Stimulated activated memory B cell treated with anti-CD40 and anti-IgM and Interleukin-4, amounts not matched to agents 10 μg/mL and 1 μg/mL and 100 μg/mL, for 72 hours (primary cell): ENCODE data around the gene ADCY3.

ENCODE experiments used
- ATAC-seq: fragments of 150-1000 bp; cut with Tn5 transposase; 2 replicates; pipeline ENCODE4 v1.10.0; 2021
- H3K27ac Mint-ChIP-seq: one replicate; pipeline ENCODE4 v1.8.0; 2022; ENCODE audit warnings: mild to moderate bottlenecking, mixed read lengths
- H3K27me3 Mint-ChIP-seq: one replicate; pipeline ENCODE4 v1.8.0; 2022; ENCODE audit warnings: mixed read lengths
- H3K36me3 Mint-ChIP-seq: one replicate; pipeline ENCODE4 v1.8.0; 2022; ENCODE audit warnings: mixed read lengths
- H3K4me1 Mint-ChIP-seq: one replicate; pipeline ENCODE4 v1.8.0; 2022; ENCODE audit warnings: mixed read lengths
- H3K4me3 Mint-ChIP-seq: one replicate; pipeline ENCODE4 v1.8.0; 2022; ENCODE audit warnings: mild to moderate bottlenecking, moderate library complexity, mixed read lengths
- H3K9me3 Mint-ChIP-seq: one replicate; pipeline ENCODE4 v1.8.0; 2022; ENCODE audit warnings: mixed read lengths

Gene ADCY3

GRCh38 chr2:24859968-24860600 is 60.0 kb downstream of the ADCY3 start:
- Mint-ChIP-seq H3K27me3 (no peaks in the 10 kb centered on the region), H3K9me3 (no peaks in the 10 kb centered on the region), H3K36me3 (peaks cover 59% of the 10 kb centered on the region), H3K27ac (no peak overlapping the region), H3K4me3 (no peak overlapping the region), H3K4me1 (no peaks in the 10 kb centered on the region)
- ATAC-seq = no peak

DNA sequence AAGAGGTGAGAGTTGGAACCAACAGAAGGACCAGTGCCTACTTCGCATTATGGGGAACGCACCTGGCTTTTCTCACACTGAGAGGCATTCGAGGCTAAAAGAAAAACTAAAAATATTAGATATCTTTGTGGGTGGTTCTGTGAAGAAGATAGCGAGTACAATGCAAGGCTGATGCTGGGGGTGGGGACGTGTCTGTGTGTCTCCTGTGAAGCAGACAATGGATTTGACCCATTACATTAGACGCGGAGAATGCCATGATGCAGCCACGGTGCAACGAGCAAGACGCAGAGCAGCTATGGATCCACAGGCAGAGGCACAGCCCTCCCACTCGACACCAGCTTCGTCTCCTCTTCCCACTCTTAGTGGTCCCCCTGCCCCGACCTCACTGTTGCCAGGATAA is 61.0 kb downstream of the ADCY3 start:
- H3K27me3 Mint-ChIP-seq = no peaks in the 10 kb centered on the region
- H3K36me3 Mint-ChIP-seq = peaks cover 59% of the 10 kb centered on the region
- no peaks in the 10 kb centered on the region for H3K9me3 Mint-ChIP-seq
- no peak for ATAC-seq
- H3K27ac Mint-ChIP-seq = no peak overlapping the region
- H3K4me1 Mint-ChIP-seq = no peaks in the 10 kb centered on the region
- no peak overlapping the region for H3K4me3 Mint-ChIP-seq

DNA sequence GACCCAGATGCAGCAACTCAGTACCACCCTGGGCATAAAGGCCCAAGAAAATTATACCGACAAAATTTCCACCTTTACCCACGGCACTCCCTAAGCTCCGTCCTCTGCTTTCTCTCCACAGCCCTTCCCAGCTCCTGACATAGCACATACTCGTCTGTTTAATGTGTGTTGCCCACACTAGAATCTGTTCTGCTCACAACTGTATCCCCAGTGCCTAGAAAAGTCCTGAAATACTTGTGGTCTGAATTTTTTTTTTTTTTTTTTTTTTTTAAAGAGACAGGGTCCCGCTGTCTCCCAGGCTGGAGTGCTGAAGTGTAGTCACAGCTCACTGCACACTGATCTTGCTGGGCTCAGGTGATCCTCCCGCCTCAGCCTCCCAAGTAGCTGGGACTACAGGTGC is 62.3 kb downstream of the ADCY3 start:
- Mint-ChIP-seq H3K9me3 (no peaks in the 10 kb centered on the region), H3K36me3 (peaks cover 56% of the 10 kb centered on the region), H3K27ac (no peak overlapping the region), H3K4me1 (no peaks in the 10 kb centered on the region), H3K4me3 (no peak overlapping the region), H3K27me3 (no peaks in the 10 kb centered on the region)
- no peak for ATAC-seq

DNA sequence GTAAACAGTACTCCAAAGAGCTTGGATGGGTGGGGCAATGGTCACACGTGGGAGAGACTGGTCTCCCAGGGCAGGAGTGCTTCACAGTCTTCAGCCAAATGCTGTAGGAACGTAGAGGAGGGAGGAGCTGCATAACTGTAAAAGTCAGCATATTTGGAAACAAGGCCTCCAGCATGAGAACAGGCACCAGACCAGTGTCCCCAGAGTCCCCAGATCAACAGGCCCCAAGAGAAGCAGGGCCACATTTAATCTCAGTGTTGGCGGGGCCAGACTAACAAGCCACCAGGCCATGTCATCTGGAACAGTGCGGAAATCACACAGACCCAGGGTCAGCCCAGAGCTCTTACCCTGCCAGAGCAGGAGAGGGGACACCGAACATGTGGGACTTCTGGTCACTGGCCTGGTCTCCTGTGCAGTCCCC is 63.2 kb downstream of the ADCY3 start:
- Mint-ChIP-seq H3K9me3 (no peaks in the 10 kb centered on the region), H3K4me1 (no peaks in the 10 kb centered on the region), H3K27me3 (no peaks in the 10 kb centered on the region), H3K36me3 (peaks cover 61% of the 10 kb centered on the region), H3K4me3 (no peak overlapping the region), H3K27ac (no peak overlapping the region)
- no peak for ATAC-seq

DNA sequence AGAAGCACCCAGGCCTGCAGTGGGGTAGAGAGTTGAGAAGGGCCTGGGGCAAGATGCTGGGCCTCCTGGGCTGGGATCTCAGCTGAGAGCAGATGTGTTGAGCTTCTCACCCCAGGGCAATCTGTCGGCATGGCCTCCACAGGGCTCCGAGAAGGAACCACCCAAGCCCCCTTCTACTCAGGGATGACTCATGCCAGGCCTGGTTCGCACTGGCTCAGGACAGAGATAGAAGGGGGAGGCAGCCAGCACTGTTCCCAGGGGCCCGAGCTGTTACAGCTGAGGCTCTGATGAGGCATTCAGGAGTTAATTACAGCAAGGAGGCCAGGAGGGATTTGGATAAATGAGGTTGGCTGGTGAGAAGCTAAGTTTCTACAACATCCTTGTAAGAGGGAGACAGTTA is 64.3 kb downstream of the ADCY3 start:
- Mint-ChIP-seq H3K27me3 (no peaks in the 10 kb centered on the region), H3K36me3 (peaks cover 65% of the 10 kb centered on the region), H3K27ac (no peak overlapping the region), H3K4me3 (no peak overlapping the region), H3K9me3 (no peaks in the 10 kb centered on the region), H3K4me1 (no peaks in the 10 kb centered on the region)
- no peak for ATAC-seq

- no peak for ATAC-seq
- Mint-ChIP-seq H3K27ac (no peak overlapping the region), H3K27me3 (no peaks in the 10 kb centered on the region)
Observed at GRCh38 chr2:24855022-24855622, 64.9 kb downstream of the ADCY3 start.

DNA sequence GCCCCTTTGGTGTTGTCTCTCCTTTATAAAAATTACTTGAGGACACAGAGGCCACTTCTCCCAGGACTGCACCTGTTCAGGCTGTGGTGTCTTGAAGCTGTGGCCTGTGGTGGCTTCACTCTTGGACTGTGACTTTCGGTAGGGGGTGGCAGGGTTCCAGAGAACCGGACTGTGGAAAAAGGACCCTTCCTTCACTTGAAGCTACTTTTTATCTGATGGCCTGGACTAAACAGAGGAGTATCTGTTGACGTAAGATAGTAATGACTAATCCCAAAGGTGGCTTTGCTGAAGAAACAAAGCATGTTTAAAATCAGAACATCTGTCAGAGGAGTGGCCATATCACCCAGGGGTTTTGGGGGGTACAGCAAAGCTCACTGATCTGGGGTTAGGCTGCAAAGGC is 66.0 kb downstream of the ADCY3 start:
- H3K27me3 Mint-ChIP-seq = no peaks in the 10 kb centered on the region
- H3K36me3 Mint-ChIP-seq = peaks cover 65% of the 10 kb centered on the region
- no peak overlapping the region for H3K27ac Mint-ChIP-seq
- no peak for ATAC-seq
- peaks cover 3% of the 10 kb centered on the region for H3K9me3 Mint-ChIP-seq
- H3K4me1 Mint-ChIP-seq = no peaks in the 10 kb centered on the region
- no peak overlapping the region for H3K4me3 Mint-ChIP-seq

More at GRCh38 chr2:24855022-24855622, 64.9 kb downstream of the ADCY3 start:
- H3K4me1 Mint-ChIP-seq = no peaks in the 10 kb centered on the region
- H3K4me3 Mint-ChIP-seq = no peak overlapping the region
- H3K9me3 Mint-ChIP-seq = peaks cover under 1% of the 10 kb centered on the region
- peaks cover 65% of the 10 kb centered on the region for H3K36me3 Mint-ChIP-seq

GRCh38 chr2:24853046-24853445 is 67.0 kb downstream of the ADCY3 start:
- Mint-ChIP-seq H3K27me3 (no peaks in the 10 kb centered on the region), H3K4me3 (no peak overlapping the region), H3K4me1 (no peaks in the 10 kb centered on the region), H3K27ac (no peak overlapping the region), H3K36me3 (peaks cover 65% of the 10 kb centered on the region), H3K9me3 (peaks cover 8% of the 10 kb centered on the region)
- ATAC-seq = no peak

DNA sequence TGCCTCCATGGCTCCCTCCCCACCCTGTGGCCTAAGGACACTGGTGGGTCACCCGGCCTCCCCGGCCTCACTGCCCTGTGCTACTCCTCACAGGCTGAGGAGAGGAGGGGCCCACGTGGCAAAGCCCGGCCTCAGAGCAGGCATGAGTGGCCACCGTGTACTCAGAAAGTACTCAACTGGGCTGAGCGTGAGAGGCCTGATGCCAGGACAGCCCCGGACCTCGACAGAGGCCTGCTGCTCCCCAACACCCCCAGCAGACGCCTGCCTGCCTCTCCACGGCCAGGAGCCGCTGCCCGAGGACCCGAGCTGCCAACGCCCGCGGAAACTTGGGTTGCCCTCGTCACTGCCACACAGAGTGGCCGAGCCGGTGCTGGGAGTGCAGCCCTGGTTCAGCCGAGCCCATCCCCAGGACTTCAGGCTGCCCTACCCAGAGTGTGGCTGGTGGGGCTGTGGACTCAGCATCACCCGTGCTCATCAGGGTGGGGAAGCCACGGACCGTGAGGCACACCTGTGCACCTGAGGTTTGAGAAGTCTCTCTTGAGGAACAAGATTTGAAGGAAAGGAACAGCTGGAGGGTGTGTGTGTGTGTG is 67.5 kb downstream of the ADCY3 start:
- H3K9me3 Mint-ChIP-seq = peaks cover 8% of the 10 kb centered on the region
- H3K36me3 Mint-ChIP-seq = peaks cover 70% of the 10 kb centered on the region
- H3K4me3 Mint-ChIP-seq = no peak overlapping the region
- ATAC-seq = no peak
- no peaks in the 10 kb centered on the region for H3K27me3 Mint-ChIP-seq
- H3K4me1 Mint-ChIP-seq = peaks cover under 1% of the 10 kb centered on the region
- no peak overlapping the region for H3K27ac Mint-ChIP-seq

GRCh38 chr2:24852026-24852425 is 68.0 kb downstream of the ADCY3 start:
- no peak overlapping the region for H3K27ac Mint-ChIP-seq
- no peaks in the 10 kb centered on the region for H3K27me3 Mint-ChIP-seq
- no peak overlapping the region for H3K4me3 Mint-ChIP-seq
- H3K4me1 Mint-ChIP-seq = peaks cover 5% of the 10 kb centered on the region
- H3K9me3 Mint-ChIP-seq = peaks cover 12% of the 10 kb centered on the region
- peaks cover 75% of the 10 kb centered on the region for H3K36me3 Mint-ChIP-seq
- no peak for ATAC-seq

GRCh38 chr2:24850944-24851343 is 69.1 kb downstream of the ADCY3 start:
- peaks cover 73% of the 10 kb centered on the region for H3K36me3 Mint-ChIP-seq
- no peak for ATAC-seq
- no peak overlapping the region for H3K27ac Mint-ChIP-seq
- H3K4me3 Mint-ChIP-seq = no peak overlapping the region
- H3K9me3 Mint-ChIP-seq = peaks cover 12% of the 10 kb centered on the region
- H3K4me1 Mint-ChIP-seq = peaks cover 5% of the 10 kb centered on the region
- no peaks in the 10 kb centered on the region for H3K27me3 Mint-ChIP-seq

DNA sequence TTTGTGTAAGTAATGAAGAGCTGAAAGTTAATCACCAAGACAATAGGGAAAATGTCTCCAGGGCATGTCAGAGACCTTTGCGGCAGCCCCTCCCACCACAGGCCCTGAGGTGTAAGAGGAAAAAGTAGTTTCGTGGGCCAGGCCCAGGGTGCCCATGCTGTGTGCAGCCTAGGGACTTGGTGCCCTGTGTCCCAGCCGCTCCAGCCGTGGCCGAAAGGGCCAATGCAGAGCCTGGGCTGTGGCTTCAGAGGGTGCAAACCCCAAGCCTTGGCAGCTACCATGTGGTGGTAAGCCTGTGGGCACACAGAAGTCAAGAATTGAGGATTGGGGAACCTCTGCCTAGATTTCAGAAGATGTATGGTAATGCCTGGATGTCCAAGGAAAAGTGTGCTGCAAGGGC is 74.3 kb downstream of the ADCY3 start:
- H3K4me1 Mint-ChIP-seq = peaks cover 5% of the 10 kb centered on the region
- ATAC-seq = no peak
- peaks cover 77% of the 10 kb centered on the region for H3K36me3 Mint-ChIP-seq
- peaks cover 12% of the 10 kb centered on the region for H3K9me3 Mint-ChIP-seq
- H3K4me3 Mint-ChIP-seq = no peak overlapping the region
- no peaks in the 10 kb centered on the region for H3K27me3 Mint-ChIP-seq
- no peak overlapping the region for H3K27ac Mint-ChIP-seq

- peaks cover 75% of the 10 kb centered on the region for H3K36me3 Mint-ChIP-seq
- H3K4me1 Mint-ChIP-seq = peaks cover 5% of the 10 kb centered on the region
- ATAC-seq = no peak
- no peak overlapping the region for H3K27ac Mint-ChIP-seq
- peaks cover 8% of the 10 kb centered on the region for H3K9me3 Mint-ChIP-seq
- no peaks in the 10 kb centered on the region for H3K27me3 Mint-ChIP-seq
- H3K4me3 Mint-ChIP-seq = no peak overlapping the region
Observed at GRCh38 chr2:24844023-24844685, 75.9 kb downstream of the ADCY3 start.

DNA sequence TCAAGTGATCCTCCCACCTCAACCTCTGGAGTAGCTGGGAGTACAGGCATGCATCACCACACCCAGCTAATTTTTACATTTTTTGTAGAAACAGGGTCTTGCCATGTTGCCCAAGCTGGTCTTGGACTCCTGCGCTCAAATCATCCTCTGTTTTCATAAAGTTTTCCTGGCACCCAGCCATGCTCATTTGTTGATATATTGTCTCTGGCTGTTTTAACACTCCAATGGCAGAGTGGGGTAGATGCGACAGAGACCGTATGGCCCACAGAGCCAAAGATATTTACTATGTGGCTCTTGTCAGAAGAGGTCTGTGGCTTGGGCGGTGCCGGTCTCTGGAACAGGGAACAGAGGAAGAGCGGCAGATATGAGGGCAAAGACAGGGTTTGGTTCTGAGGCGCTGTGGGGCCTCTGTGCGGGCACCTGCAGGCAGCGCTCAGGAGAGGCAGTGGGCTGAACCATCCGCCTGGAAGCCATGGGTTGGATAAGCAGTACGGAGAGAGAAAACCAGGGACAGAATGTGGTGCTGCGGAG is 76.6 kb downstream of the ADCY3 start:
- H3K27me3 Mint-ChIP-seq = no peaks in the 10 kb centered on the region
- H3K27ac Mint-ChIP-seq = no peak overlapping the region
- peaks cover 70% of the 10 kb centered on the region for H3K36me3 Mint-ChIP-seq
- ATAC-seq = no peak
- no peak overlapping the region for H3K4me3 Mint-ChIP-seq
- H3K9me3 Mint-ChIP-seq = peaks cover 5% of the 10 kb centered on the region
- H3K4me1 Mint-ChIP-seq = peaks cover 5% of the 10 kb centered on the region
